HAP-1 (cell line): ENCODE data around the gene PADI6.

ENCODE experiments used
- DNase-seq, 2 experiments: peaks; one replicate each; pipeline ENCODE4 v3.0.0-alpha.2; 2016 to 2020; ENCODE audit warnings: low spot score in 2 of 2
- H3K27me3 ChIP-seq: fragments of 250-450 bp; sonication (Bioruptor Pico); 2 replicates; pipeline ENCODE4 v1.5.1; 2020; ENCODE audit warnings: low read depth, mild to moderate bottlenecking, moderate library complexity
- H3K36me3 ChIP-seq: fragments of 250-450 bp; sonication (Bioruptor Pico); replicated peaks from 2 replicates; pipeline ENCODE4 v1.5.1; 2020; ENCODE audit warnings: mild to moderate bottlenecking
- H3K4me1 ChIP-seq: fragments of 250-450 bp; sonication (Bioruptor Pico); 2 replicates; pipeline ENCODE4 v1.5.1; 2020; ENCODE audit warnings: mild to moderate bottlenecking
- H3K4me3 ChIP-seq: fragments of 250-450 bp; sonication (Bioruptor Pico); 2 replicates; pipeline ENCODE4 v1.5.1; 2020; ENCODE audit warnings: mild to moderate bottlenecking, moderate library complexity
- H3K9me3 ChIP-seq: fragments of 250-450 bp; sonication (Bioruptor Pico); 2 replicates; pipeline ENCODE4 v1.5.1; 2020; ENCODE audit warnings: mild to moderate bottlenecking, moderate library complexity
- in situ Hi-C: fragments of 300-500 bp; cut with MboI; formaldehyde crosslinking; loops from 3 replicates; pipeline ENCODE4 v1.14.3; 2020; ENCODE audit warnings: low sequenced_read_pairs, inconsistent platforms, mixed read lengths

The PADI6 gene

DNA sequence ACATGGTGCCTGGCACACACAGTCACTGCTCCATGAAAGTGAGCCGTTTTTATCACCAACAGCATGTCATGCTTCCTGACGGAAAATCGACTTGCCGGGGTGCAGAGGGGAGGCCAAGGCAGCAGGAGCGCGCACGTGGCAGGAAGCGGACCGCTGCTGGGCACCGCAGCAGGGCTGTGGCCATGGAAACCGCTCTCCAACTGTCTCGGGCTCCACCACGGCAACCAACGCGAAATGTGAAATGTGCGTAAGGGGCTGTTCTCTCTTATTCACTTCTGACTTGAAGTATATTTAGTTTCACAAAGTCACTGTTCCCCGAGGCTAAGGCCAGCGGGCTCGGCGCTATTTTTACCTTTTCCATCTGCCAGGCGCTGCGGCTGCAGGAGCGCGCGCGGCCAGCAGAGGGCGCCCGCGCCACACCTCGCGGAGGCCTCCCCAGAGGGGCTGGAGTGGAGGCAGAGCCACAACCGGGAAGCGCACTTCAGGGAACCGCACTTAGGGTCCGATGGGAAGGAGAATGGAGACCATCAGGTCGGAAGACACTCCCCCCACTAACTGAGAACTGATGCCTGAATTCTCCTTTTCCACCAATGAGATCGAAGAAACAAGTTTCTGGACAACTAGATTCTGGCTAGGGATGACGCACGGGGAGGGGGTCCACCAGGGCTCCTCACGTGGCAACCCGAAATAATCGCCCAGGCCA is 47.8 kb downstream of the PADI6 start:
- Histone ChIP-seq H3K36me3 (peaks cover 98% of the 10 kb centered on the region), H3K4me3 (no peak overlapping the region), H3K27me3 (no peaks in the 10 kb centered on the region), H3K4me1 (peaks cover 13% of the 10 kb centered on the region), H3K9me3 (no peaks in the 10 kb centered on the region)
- in situ Hi-C loops, result loop anchor here (5.0 kb wide), 1 partner anchor 68 kb away; no protein-coding TSS in a partner anchor
- peak; percentile 61 to 86 for DNase-seq

GRCh38 chr1:17420391-17420918 is 48.5 kb downstream of the PADI6 start:
- H3K27me3 ChIP-seq, result no peaks in the 10 kb centered on the region
- H3K4me1 ChIP-seq, result peaks cover 13% of the 10 kb centered on the region
- in situ Hi-C loops, result loop anchor here (5.0 kb wide), 1 partner anchor 67 kb away; no protein-coding TSS in a partner anchor
- peak; percentile 49 to 60 for DNase-seq
- H3K9me3 ChIP-seq, result no peaks in the 10 kb centered on the region
- H3K4me3 ChIP-seq, result no peak overlapping the region
- peaks cover 98% of the 10 kb centered on the region for H3K36me3 ChIP-seq

GRCh38 chr1:17422461-17422860 is 50.5 kb downstream of the PADI6 start:
- no peak overlapping the region for H3K4me3 ChIP-seq
- H3K9me3 ChIP-seq, result no peaks in the 10 kb centered on the region
- peaks cover 98% of the 10 kb centered on the region for H3K36me3 ChIP-seq
- no peak for DNase-seq
- no peaks in the 10 kb centered on the region for H3K27me3 ChIP-seq
- in situ Hi-C loops, result loop anchor here (5.0 kb wide), 1 partner anchor 65 kb away; no protein-coding TSS in a partner anchor
- peaks cover 13% of the 10 kb centered on the region for H3K4me1 ChIP-seq

DNA sequence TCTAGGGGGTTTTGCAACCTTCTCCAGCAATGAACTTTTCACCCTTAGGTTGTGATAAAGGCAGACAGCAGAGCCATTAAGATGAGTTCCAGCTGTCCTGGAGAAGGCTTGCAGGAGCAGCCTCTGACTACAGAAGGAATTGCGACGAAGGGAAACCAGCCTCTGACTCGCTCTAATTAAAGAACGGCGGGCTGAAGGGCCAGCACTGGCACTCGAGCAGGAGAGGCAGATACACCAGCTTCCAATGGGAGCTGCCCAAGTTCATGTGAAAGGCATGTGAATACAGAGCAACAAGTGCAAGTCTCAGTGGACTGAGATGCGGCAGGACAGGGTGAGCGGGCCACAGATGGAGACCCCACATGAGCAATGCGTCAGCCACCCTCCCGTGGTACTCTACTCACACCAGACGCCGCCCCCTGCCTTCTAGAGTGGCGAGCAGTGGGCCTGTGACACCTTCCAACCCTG is 51.8 kb downstream of the PADI6 start:
- in situ Hi-C loops, result loop anchor here (5.0 kb wide), 1 partner anchor 63 kb away; no protein-coding TSS in a partner anchor
- Histone ChIP-seq H3K27me3 (no peaks in the 10 kb centered on the region), H3K4me3 (no peak overlapping the region), H3K36me3 (peaks cover 98% of the 10 kb centered on the region), H3K4me1 (peaks cover 13% of the 10 kb centered on the region), H3K9me3 (no peaks in the 10 kb centered on the region)
- DNase-seq, result no peak

DNA sequence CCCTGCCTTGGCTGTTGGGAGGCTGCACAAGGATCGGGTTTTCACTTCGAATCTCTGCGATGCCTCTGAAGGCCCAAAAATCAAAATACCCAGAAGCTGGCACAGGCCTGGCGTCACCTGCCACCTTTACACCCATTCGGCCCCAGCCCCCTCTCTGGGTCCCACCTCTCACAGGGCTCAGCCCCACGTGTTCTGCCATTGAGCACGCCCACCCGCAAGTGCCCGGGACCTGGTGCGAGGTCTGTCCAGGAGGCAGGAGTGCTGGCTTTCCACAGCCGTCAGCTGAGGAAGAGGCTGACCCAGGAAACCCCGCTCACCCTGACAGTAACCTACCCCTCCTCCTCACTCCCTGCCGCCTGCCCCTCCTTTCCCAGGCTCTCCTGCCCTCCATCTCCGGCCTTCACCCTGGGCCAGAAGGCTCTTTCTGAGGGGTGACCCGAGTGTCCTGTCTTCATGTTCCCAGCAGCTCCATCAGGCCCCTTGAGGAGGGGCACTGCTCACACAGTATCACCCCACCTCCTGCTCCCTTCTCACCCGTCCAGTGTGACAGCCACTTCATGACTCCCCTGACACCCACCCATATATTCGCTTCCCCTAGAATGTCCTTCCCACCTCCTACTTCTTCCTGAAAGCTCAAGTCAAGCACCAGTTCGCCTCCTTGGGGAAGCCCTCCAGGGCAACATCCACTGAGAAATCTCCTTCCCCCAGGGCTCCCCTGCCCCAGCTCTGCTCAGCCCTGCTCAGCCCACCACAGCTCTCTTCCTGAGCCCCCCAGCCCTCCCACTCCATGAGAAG is 54.0 kb downstream of the PADI6 start:
- no peaks in the 10 kb centered on the region for H3K27me3 ChIP-seq
- DNase-seq, result no peak
- peaks cover 99% of the 10 kb centered on the region for H3K36me3 ChIP-seq
- in situ Hi-C loops, result no loop called here
- H3K9me3 ChIP-seq, result no peaks in the 10 kb centered on the region
- H3K4me1 ChIP-seq, result peaks cover 5% of the 10 kb centered on the region
- no peak overlapping the region for H3K4me3 ChIP-seq

- Histone ChIP-seq H3K9me3 (no peaks in the 10 kb centered on the region), H3K4me3 (no peak overlapping the region), H3K4me1 (no peaks in the 10 kb centered on the region), H3K27me3 (no peaks in the 10 kb centered on the region), H3K36me3 (peaks cover 94% of the 10 kb centered on the region)
- in situ Hi-C loops, result no loop called here
- no peak for DNase-seq
Observed at GRCh38 chr1:17427696-17428660, 56.0 kb downstream of the PADI6 start.

DNA sequence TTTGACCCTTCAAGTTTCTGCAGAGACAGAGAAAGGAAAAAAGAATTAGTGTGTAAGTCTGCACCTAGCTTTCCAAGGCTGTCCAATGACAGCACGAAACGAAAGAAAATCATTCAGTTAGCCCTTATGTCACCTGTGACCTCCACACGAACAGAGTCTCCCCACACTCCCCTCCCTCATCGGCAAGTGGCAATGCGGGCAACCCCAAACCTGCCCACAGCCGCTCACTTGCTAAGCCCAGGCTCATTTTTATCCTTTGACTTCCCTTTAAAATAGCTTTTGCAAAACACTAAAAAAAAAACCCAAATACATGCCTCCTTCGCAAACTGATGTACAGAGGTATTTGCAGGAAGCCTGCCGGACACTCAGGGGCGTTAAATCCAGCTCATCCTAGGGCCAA is 57.2 kb downstream of the PADI6 start:
- no peaks in the 10 kb centered on the region for H3K9me3 ChIP-seq
- in situ Hi-C loops, result no loop called here
- H3K36me3 ChIP-seq, result peaks cover 94% of the 10 kb centered on the region
- H3K4me3 ChIP-seq, result no peak overlapping the region
- no peak for DNase-seq
- H3K27me3 ChIP-seq, result no peaks in the 10 kb centered on the region
- peaks cover 4% of the 10 kb centered on the region for H3K4me1 ChIP-seq

DNA sequence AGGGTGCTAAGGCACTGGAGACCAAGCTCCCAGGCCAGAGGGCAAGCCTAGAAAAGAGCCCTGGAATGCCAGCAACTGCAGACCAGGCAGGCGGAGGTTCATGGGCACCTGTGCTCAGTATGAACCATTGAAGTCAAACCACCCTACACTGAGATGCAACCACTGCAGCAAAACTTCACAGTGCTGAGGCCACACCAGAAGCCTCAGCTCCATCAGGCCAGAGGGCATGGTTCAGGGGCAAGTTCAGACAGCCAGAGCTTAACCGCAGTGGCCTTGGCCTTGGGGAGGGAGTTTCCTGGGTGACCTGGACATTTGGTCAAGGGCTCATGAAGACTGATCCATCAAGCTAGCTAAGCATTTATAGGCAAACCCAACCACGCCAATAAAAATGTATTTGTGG is 60.4 kb downstream of the PADI6 start:
- H3K36me3 ChIP-seq, result peaks cover 93% of the 10 kb centered on the region
- no peaks in the 10 kb centered on the region for H3K9me3 ChIP-seq
- no peak overlapping the region for H3K4me3 ChIP-seq
- no peaks in the 10 kb centered on the region for H3K27me3 ChIP-seq
- peaks cover 29% of the 10 kb centered on the region for H3K4me1 ChIP-seq
- in situ Hi-C loops, result no loop called here
- no peak for DNase-seq

DNA sequence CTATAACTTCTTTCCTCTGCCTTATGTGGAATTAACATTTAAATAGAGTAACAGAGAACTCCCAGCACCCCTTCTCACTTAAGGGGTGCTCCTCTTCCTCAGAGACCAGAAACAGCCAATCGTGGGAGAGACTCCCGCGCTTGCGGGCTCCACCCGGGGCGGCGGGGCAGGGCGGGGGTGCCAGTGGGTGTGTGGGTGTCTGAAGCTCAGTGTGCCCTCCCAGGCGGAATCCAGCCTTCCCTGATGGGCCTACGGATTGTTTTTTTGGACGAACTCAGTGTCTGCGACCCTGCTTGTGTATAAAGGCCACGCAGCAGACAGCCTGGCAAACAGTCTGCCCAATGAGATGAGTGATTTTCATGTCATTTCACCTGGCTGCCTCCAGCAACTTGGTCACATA is 61.3 kb downstream of the PADI6 start:
- no peak for DNase-seq
- H3K36me3 ChIP-seq, result peaks cover 85% of the 10 kb centered on the region
- peaks cover 29% of the 10 kb centered on the region for H3K4me1 ChIP-seq
- no peaks in the 10 kb centered on the region for H3K9me3 ChIP-seq
- no peak overlapping the region for H3K4me3 ChIP-seq
- no peaks in the 10 kb centered on the region for H3K27me3 ChIP-seq
- in situ Hi-C loops, result no loop called here

DNA sequence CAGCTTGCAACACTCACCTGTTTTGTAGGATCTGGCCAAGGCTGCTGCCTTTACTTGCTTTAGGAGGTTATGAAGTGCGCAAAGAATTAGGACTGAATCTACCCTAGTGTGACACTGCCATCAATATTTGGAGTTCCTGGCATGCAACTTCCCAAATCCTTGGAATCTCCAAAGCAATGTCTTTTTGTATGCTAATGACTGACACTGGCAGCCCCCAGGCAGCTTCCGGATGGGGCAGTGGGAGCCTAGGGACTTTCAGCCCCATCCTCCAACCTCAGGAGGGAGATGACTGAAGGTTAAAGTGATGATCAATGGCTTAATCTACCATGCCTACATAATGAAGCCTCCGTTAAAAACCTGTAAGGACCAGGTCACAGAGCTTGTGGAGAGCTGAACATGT is 62.0 kb downstream of the PADI6 start:
- Histone ChIP-seq H3K4me3 (no peak overlapping the region), H3K36me3 (peaks cover 77% of the 10 kb centered on the region), H3K4me1 (peaks cover 29% of the 10 kb centered on the region), H3K9me3 (no peaks in the 10 kb centered on the region), H3K27me3 (no peaks in the 10 kb centered on the region)
- DNase-seq, result peak; percentile 20 to 41
- in situ Hi-C loops, result no loop called here

DNA sequence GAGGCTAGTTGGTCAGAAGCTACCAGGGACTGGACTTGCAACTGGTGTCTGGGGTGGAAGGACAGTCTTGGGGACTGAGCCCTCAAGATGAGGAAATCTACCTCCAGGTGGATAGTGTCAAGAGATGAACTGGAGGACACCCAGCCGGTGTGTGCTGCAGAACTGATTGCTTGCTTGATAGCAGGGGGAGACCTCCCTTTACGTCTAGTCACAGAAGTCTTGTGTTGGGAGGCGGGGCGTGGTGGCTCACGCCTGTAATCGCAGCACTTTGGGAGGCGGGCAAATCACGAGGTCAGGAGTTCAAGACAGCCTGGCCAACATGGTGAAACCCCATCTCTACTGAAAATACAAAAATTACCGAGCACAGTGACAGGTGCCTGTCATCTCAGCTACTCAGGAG is 62.6 kb downstream of the PADI6 start:
- Histone ChIP-seq H3K36me3 (peaks cover 72% of the 10 kb centered on the region), H3K27me3 (no peaks in the 10 kb centered on the region), H3K4me1 (peaks cover 29% of the 10 kb centered on the region), H3K4me3 (no peak overlapping the region), H3K9me3 (no peaks in the 10 kb centered on the region)
- no peak for DNase-seq
- in situ Hi-C loops, result no loop called here

GRCh38 chr1:17436380-17437174 is 64.6 kb downstream of the PADI6 start:
- peaks cover 45% of the 10 kb centered on the region for H3K4me1 ChIP-seq
- no peaks in the 10 kb centered on the region for H3K9me3 ChIP-seq
- peak overlapping the region; percentile 92 for H3K4me3 ChIP-seq
- no peak for DNase-seq
- H3K36me3 ChIP-seq, result peaks cover 59% of the 10 kb centered on the region
- no peaks in the 10 kb centered on the region for H3K27me3 ChIP-seq
- in situ Hi-C loops, result no loop called here

GRCh38 chr1:17437260-17437579 is 65.2 kb downstream of the PADI6 start:
- in situ Hi-C loops, result no loop called here

More at GRCh38 chr1:17437260-17437579, 65.2 kb downstream of the PADI6 start:
- no peak for DNase-seq
- Histone ChIP-seq H3K9me3 (no peaks in the 10 kb centered on the region), H3K4me1 (peaks cover 49% of the 10 kb centered on the region), H3K36me3 (peaks cover 53% of the 10 kb centered on the region), H3K4me3 (peak overlapping the region; percentile 92), H3K27me3 (no peaks in the 10 kb centered on the region)
